H1 (cell line): ENCODE measurements around the gene GRIP1. TPM values are rescaled to one million over a fixed set of nuclear protein-coding genes. Genes with fewer than 3 reads are reported as not detected.

Source experiments
- SIRT6 ChIP-seq: IDR thresholded peaks from one replicate; pipeline ENCODE4 v1.7.1; 2012; ENCODE audit warnings: low read length, inconsistent platforms
- polyA plus RNA-seq, 7 experiments: library from polyadenylated mRNA; depleted of rRNA in 3 of 7; stranded (reverse) in 5 of 7; unstranded in 2 of 7; fragments of >200 nt in 5 of 7; fragments of 200-250 nt in 2 of 7; gene quantifications; 1 replicate in 5 of 7; 2 replicates in 1 of 7; 4 replicates in 1 of 7; pipeline versions ENCODE4 v1.2.1 to v1.2.3, GENCODE V29; 2011 to 2013; ENCODE audit warnings: missing spikeins in 2 of 7, mixed read lengths in 2 of 7
- total RNA-seq: library from RNA; stranded (reverse); fragmentation: NEBNext Ultra II Directional; extraction: Animal tissue kit (Norgen Biotek cat#: 25700); gene quantifications from 2 replicates; pipeline ENCODE4 v1.2.1, GENCODE V29; 2021

GRIP1 gene
- total and polyA plus RNA-seq, 2 of the 8 experiments (the other 6 are each of a cell fraction or from before 2014, with no cell fraction given): 4.5 to 27.3 TPM

GRCh38 chr12:66664076-66664475, 14.8 kb downstream of the GRIP1 start (continued):
- TF ChIP-seq SIRT6: no peak
- TF ChIP-seq, all 59 proteins: peak for 0
